Colonic mucosa (tissue), 4 donors: ENCODE data around the gene FMR1NB. TPM values are rescaled to one million over a fixed set of nuclear protein-coding genes. Genes with fewer than 3 reads are reported as not detected.

ENCODE experiments used
- DNase-seq: peaks from one replicate; pipeline ENCODE4 v3.0.0-alpha.2; 2020
- H3K27ac ChIP-seq: fragments of 200-600 bp; one replicate; pipeline ENCODE4 v1.8.0; 2021
- H3K27me3 ChIP-seq: fragments of 200-600 bp; one replicate; pipeline ENCODE4 v1.8.0; 2021
- H3K36me3 ChIP-seq: fragments of 200-600 bp; one replicate; pipeline ENCODE4 v1.8.0; 2021
- H3K4me1 ChIP-seq: fragments of 200-600 bp; one replicate; pipeline ENCODE4 v1.8.0; 2021; ENCODE audit warnings: mild to moderate bottlenecking
- H3K4me3 ChIP-seq: fragments of 200-600 bp; one replicate; pipeline ENCODE4 v1.8.0; 2021
- H3K9ac ChIP-seq, 2 donors: one replicate each; pipeline ENCODE4 v1.7.0; 2013; ENCODE audit warnings: control low read depth in 2 of 2, low read depth in 2 of 2, low read length in 2 of 2
- H3K9me3 ChIP-seq: fragments of 200-600 bp; one replicate; pipeline ENCODE4 v1.8.0; 2021
- intact Hi-C: fragments of 100-400 bp; cut with DNase I; formaldehyde crosslinking; loops from one replicate; pipeline ENCODE4 v1.14.1; 2022
- total RNA-seq, 2 donors: library from RNA; stranded (reverse); fragmentation: NEBNext Ultra II Directional in 1 of 2; extraction: Animal tissue kit (Norgen Biotek cat#: 25700) in 1 of 2; gene quantifications; one replicate each; pipeline ENCODE4 v1.2.1, GENCODE V29; 2021
- TF ChIP-seq, protein P1 (sequence below): fragments of 200-600 bp; IDR thresholded peaks from one replicate; pipeline ENCODE4 v1.8.0; 2022; ENCODE audit warnings: antibody characterized with exemption, mild to moderate bottlenecking
- donor health status: healthy.
- donor health status: DM: no; HTN: no; CAD: no.
- donor health status: DM: no; HTN: no; CAD: no.

Gene FMR1NB
- total RNA-seq, 2 donors from 2014 or later: 0.25 TPM; not detected in 1

DNA sequence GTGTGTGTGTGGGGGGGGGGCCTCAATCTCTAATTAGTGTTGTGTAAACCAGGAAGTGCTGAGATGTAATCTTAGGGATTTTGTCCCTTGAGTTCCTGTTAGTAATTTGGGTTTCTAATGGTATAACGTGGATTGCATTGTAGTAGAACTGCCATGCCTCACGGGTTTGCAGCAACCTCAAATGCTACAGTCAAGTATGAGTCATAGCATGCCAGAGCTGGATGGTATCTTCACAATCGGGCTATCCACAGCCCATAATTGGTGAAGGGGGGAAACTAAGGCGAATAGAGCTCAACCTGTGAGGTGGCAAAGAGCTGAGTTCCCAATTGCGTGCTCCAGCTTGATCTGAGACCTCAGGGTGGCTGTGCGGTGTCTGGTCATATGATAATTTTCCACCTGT lies 2.2 kb upstream of the FMR1NB start:
- H3K27ac ChIP-seq: no peak overlapping the region
- no peak overlapping the region for H3K4me3 ChIP-seq
- DNase-seq: no peak
- H3K4me1 ChIP-seq: no peaks in the 10 kb centered on the region
- no peaks in the 10 kb centered on the region for H3K9me3 ChIP-seq
- no peaks in the 10 kb centered on the region for H3K27me3 ChIP-seq
- H3K9ac ChIP-seq: no peak overlapping the region
- TF ChIP-seq, protein P1, sequence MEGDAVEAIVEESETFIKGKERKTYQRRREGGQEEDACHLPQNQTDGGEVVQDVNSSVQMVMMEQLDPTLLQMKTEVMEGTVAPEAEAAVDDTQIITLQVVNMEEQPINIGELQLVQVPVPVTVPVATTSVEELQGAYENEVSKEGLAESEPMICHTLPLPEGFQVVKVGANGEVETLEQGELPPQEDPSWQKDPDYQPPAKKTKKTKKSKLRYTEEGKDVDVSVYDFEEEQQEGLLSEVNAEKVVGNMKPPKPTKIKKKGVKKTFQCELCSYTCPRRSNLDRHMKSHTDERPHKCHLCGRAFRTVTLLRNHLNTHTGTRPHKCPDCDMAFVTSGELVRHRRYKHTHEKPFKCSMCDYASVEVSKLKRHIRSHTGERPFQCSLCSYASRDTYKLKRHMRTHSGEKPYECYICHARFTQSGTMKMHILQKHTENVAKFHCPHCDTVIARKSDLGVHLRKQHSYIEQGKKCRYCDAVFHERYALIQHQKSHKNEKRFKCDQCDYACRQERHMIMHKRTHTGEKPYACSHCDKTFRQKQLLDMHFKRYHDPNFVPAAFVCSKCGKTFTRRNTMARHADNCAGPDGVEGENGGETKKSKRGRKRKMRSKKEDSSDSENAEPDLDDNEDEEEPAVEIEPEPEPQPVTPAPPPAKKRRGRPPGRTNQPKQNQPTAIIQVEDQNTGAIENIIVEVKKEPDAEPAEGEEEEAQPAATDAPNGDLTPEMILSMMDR: no peak
- intact Hi-C loops: no loop called here
- H3K36me3 ChIP-seq: no peaks in the 10 kb centered on the region

DNA sequence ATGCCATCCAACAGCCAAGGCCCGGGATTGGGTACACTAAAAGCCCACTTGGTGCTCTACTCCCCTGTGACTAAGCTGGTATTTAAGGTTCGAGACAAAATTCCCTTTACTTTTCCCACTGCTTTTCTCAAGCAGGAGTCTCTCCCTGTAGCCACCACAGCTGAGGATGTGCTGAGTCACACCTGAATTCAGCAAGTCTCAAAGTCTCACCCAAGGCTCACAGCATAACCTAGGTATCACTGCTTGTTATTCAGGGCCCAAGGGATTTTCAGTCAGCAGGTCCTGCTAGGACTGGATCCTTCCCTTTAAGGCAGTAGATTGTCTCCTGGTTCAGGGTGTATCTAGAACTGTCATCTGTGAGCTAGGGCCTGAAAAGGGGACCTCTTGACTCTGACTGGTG lies 39.2 kb downstream of the FMR1NB start:
- intact Hi-C loops: no loop called here
- DNase-seq: no peak
- Histone ChIP-seq H3K27ac (no peak overlapping the region), H3K4me1 (no peaks in the 10 kb centered on the region), H3K4me3 (no peak overlapping the region), H3K36me3 (no peaks in the 10 kb centered on the region), H3K27me3 (no peaks in the 10 kb centered on the region), H3K9me3 (no peaks in the 10 kb centered on the region), H3K9ac (no peak overlapping the region)
- TF ChIP-seq, protein P1: no peak

DNA sequence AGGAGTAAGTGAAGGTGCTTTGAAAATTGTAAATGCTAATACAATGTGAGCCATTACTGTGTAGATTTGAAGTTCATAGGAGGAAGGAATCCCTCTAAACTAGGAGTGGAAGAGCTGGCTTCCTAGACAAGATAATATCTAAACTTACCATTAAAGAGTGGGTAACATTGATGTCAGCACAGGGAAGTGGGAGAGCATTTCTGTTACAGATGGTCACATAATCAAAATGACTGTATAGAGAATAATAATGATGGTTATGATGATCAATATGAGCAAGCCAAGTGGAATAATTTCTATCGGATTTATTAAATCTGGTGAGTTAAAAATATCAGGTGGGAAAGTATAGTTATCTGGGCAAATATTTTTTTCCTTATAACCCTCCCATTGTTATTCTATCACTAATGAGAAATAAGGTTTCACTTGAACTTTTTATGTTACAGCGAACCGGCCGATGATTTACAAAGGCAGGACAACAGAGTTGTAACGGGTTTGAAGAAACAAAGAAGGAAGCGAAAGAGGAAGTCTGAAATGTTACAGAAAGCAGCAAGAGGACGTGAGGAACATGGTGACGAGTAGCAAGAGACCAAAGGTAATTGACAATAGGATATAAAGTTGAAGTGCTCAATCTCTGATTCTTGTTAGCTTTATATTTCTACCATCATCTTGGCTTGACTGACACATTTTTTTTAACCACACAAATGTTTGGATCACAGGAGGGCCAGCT lies 43.5 kb downstream of the FMR1NB start:
- Histone ChIP-seq H3K9me3 (no peaks in the 10 kb centered on the region), H3K27me3 (no peaks in the 10 kb centered on the region), H3K4me3 (no peak overlapping the region), H3K27ac (no peak overlapping the region), H3K36me3 (no peaks in the 10 kb centered on the region), H3K9ac (no peak overlapping the region), H3K4me1 (no peaks in the 10 kb centered on the region)
- intact Hi-C loops: no loop called here
- DNase-seq: no peak
- TF ChIP-seq, protein P1: no peak

DNA sequence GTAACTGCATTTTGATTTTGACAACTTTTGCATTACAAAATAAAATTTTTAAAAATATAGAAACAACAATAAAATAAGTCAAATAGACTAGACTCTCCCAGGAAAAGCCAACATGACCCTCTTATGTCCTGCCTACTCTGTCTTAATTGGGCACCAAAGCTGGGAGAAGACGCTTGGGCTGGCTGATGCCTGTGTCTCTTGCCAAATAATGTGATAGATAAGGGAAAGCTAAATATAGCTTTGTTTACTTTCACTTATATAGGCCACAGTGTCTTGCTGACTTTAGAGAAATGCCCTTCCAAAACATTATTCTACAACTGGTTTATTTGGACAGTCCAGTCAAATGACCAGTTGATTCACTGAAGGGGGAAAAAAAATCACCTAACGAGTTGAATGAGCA lies 54.2 kb downstream of the FMR1NB start:
- Histone ChIP-seq H3K4me1 (no peaks in the 10 kb centered on the region), H3K27me3 (no peaks in the 10 kb centered on the region), H3K4me3 (no peak overlapping the region), H3K27ac (no peak overlapping the region), H3K36me3 (no peaks in the 10 kb centered on the region), H3K9me3 (no peaks in the 10 kb centered on the region), H3K9ac (no peak overlapping the region)
- TF ChIP-seq, protein P1: no peak
- no peak for DNase-seq
- intact Hi-C loops: no loop called here

DNA sequence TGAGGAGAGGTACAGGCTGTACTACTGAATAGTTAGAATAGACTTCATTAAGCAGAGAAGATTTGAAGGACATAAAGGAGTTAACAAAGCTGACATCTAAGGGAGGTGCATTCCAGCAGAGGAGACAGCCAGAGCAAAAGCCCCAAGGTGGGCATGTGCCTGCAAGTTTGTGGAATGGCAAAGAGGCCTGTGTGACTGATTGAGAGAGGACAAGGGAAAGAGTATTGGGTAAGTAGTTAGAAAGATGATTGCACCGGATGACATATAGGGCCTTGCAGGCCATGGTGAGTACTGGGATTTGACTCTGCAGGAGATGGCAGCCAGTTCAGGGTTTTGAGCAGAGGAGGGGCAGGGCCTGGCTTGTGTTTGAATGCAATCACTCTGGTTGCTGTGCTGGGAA lies 55.9 kb downstream of the FMR1NB start:
- TF ChIP-seq, protein P1: no peak
- intact Hi-C loops: no loop called here
- Histone ChIP-seq H3K4me1 (no peaks in the 10 kb centered on the region), H3K27ac (no peak overlapping the region), H3K4me3 (no peak overlapping the region), H3K36me3 (no peaks in the 10 kb centered on the region), H3K9me3 (no peaks in the 10 kb centered on the region), H3K9ac (no peak overlapping the region), H3K27me3 (no peaks in the 10 kb centered on the region)
- no peak for DNase-seq
